ENCODE measurements around the gene LACRT.
A peak's percentile ranks its signal among the peaks of the same experiment; 100 is the strongest.

The LACRT gene

GRCh38 chr12:54602661-54603060 lies 32.0 kb downstream of the LACRT start:
- Mint-ChIP-seq H3K9me3 (no peaks in the 10 kb centered on the region), H3K27ac (no peak overlapping the region), H3K27me3 (peaks cover 13 to 20% of the 10 kb centered on the region in 2 donors), H3K4me1 (peaks cover 3 to 6% of the 10 kb centered on the region in 2 donors), H3K4me3 (no peak overlapping the region), H3K36me3 (no peaks in the 10 kb centered on the region)
- ATAC-seq (replicated peaks) (no peak), DNase-seq (no peak)

GRCh38 chr12:54601841-54602240 lies 32.9 kb downstream of the LACRT start:
- no peak overlapping the region for H3K4me3 Mint-ChIP-seq
- H3K27ac Mint-ChIP-seq = no peak overlapping the region
- peaks cover 3 to 6% of the 10 kb centered on the region in 2 donors for H3K4me1 Mint-ChIP-seq
- ATAC-seq (replicated peaks) (no peak), DNase-seq (no peak)
- no peaks in the 10 kb centered on the region for H3K36me3 Mint-ChIP-seq
- H3K9me3 Mint-ChIP-seq = no peaks in the 10 kb centered on the region
- H3K27me3 Mint-ChIP-seq = peaks cover 13 to 19% of the 10 kb centered on the region in 2 donors

- no peaks in the 10 kb centered on the region for H3K9me3 Mint-ChIP-seq
- H3K27ac Mint-ChIP-seq = no peak overlapping the region
- H3K4me1 Mint-ChIP-seq = peaks cover 3 to 11% of the 10 kb centered on the region in 2 donors
- ATAC-seq (replicated peaks) (no peak), DNase-seq (no peak)
- no peaks in the 10 kb centered on the region for H3K36me3 Mint-ChIP-seq
- H3K4me3 Mint-ChIP-seq = no peak overlapping the region
- H3K27me3 Mint-ChIP-seq = peaks cover 27 to 38% of the 10 kb centered on the region in 2 donors
These were observed 35.7 kb downstream of the LACRT start for GRCh38 chr12:54598970-54599369.

DNA sequence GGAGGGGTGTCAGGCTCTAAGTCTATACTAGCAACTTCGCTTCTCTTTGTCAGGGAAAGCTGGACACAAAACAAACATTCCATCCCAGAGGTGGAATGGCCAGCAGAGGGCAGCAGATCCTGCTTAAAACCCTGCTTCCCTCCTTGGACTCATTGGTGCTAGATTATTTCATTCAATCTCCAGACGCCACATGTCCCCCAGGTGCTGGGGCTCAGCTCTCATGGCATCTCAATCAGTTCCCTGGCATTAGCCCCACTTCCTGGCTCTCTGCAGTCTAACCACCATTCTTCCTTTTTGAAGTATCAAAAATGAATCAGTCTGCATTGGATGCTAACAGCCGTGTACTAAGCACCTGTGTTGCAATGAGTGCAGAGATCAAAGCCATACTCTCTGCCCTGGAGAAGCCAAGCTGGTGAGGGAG lies 38.2 kb downstream of the LACRT start:
- Mint-ChIP-seq H3K27me3 (peaks cover 31 to 50% of the 10 kb centered on the region in 2 donors), H3K27ac (no peak overlapping the region), H3K4me3 (no peak overlapping the region), H3K4me1 (peaks cover 0 to 6% of the 10 kb centered on the region in 2 donors), H3K9me3 (no peaks in the 10 kb centered on the region), H3K36me3 (no peaks in the 10 kb centered on the region)
- peak; percentile 39 to 45 for ATAC-seq (replicated peaks)
- no peak for DNase-seq

DNA sequence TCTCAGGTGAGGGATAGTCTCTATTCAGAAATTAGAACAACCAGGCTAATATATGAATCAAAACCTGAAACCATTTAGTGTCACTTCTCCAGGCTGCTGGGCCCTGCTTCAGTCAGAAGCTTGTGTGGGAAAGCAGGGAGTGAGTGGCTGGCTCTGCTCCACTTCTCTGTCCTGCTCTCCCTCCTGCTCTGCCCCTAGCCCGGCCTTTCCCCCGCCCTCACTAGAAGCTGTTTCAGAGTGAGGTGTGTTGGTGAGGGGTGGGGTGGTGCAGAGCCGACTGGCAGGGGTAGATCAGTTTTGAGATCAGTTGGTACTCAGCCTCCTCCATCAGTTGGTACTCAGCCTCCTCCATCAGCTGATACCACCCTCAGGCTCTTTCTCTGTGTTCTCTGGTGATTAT lies 39.2 kb downstream of the LACRT start:
- DNase-seq (no peak), ATAC-seq (replicated peaks) (no peak)
- Mint-ChIP-seq H3K27me3 (peaks cover 40 to 60% of the 10 kb centered on the region in 2 donors), H3K36me3 (no peaks in the 10 kb centered on the region), H3K4me1 (peaks cover 0 to 6% of the 10 kb centered on the region in 2 donors), H3K4me3 (no peak overlapping the region), H3K27ac (no peak overlapping the region), H3K9me3 (no peaks in the 10 kb centered on the region)

DNA sequence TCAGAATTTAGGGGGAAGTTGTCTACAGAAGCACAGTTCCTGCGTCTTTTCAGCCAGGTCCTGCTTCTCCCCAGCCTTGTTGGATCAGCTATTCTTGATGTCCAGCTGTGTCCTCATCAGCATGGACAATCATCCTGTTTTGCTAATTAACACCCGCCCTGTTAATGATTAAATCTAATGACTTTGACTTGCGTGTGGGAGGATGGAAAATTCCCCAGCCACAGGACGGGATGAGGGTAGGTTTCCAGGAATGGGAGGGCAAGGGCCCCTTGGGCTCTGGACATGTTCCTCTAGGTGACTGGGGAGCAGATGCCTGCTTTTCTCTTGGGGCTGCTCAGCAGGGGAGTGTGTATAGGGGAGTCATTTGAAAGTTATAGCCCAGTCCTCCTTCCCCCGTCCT lies 41.0 kb downstream of the LACRT start:
- Mint-ChIP-seq H3K4me3 (no peak overlapping the region), H3K27ac (no peak overlapping the region), H3K9me3 (no peaks in the 10 kb centered on the region), H3K4me1 (peaks cover 4 to 14% of the 10 kb centered on the region in 2 donors), H3K27me3 (peaks cover 50 to 65% of the 10 kb centered on the region in 2 donors), H3K36me3 (no peaks in the 10 kb centered on the region)
- DNase-seq (no peak), ATAC-seq (replicated peaks) (no peak)

GRCh38 chr12:54593135-54593534 lies 41.6 kb downstream of the LACRT start:
- DNase-seq = no peak
- Mint-ChIP-seq H3K9me3 (no peaks in the 10 kb centered on the region), H3K4me1 (peaks cover 4 to 16% of the 10 kb centered on the region in 2 donors), H3K27me3 (peaks cover 52 to 68% of the 10 kb centered on the region in 2 donors), H3K36me3 (no peaks in the 10 kb centered on the region), H3K4me3 (no peak overlapping the region), H3K27ac (no peak overlapping the region)
- ATAC-seq (replicated peaks) = no peak

GRCh38 chr12:54592316-54592715 lies 42.4 kb downstream of the LACRT start:
- Mint-ChIP-seq H3K9me3 (no peaks in the 10 kb centered on the region), H3K36me3 (no peaks in the 10 kb centered on the region), H3K4me3 (no peak overlapping the region), H3K4me1 (peaks cover 4 to 16% of the 10 kb centered on the region in 2 donors), H3K27ac (no peak overlapping the region), H3K27me3 (peaks cover 58 to 75% of the 10 kb centered on the region in 2 donors)
- ATAC-seq (replicated peaks) = no peak
- DNase-seq = no peak

DNA sequence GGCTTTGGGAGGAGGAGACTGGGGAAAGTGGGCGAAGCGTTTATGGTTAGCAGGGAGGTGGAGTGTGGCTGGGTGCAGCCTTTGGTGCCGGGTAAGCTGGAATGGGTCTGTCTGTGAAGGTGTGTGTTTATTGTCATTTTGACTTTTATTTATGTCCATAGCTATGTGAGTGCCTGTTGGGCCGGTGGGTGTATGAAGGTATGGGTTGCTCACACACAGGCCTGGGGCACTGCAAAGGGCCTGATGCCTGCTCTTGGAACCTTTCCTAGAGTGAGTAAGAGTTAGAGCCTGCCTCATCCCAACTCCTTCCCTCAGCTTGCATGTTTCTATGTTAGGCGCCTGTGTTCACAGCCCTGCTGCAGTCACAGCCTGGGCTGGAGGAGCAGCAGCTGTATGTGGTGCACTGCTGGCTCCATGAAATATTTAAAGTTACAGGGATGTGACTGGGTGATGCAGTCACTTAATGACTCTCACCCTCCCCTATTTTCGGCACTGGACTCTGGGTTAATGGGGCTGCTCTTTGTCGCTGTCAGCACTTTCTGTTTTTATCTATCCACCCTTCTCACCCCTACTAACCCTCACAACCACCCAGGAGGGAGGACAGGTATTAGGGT lies 43.6 kb downstream of the LACRT start:
- no peak for ATAC-seq (replicated peaks)
- Mint-ChIP-seq H3K9me3 (no peaks in the 10 kb centered on the region), H3K27me3 (peaks cover 56 to 73% of the 10 kb centered on the region in 2 donors), H3K4me3 (no peak overlapping the region), H3K36me3 (no peaks in the 10 kb centered on the region), H3K27ac (no peak overlapping the region), H3K4me1 (peaks cover 4 to 11% of the 10 kb centered on the region in 2 donors)
- no peak for DNase-seq

- Mint-ChIP-seq H3K36me3 (no peaks in the 10 kb centered on the region), H3K4me3 (no peak overlapping the region), H3K27me3 (peaks cover 63 to 78% of the 10 kb centered on the region in 2 donors), H3K4me1 (peaks cover 4 to 11% of the 10 kb centered on the region in 2 donors), H3K9me3 (no peaks in the 10 kb centered on the region), H3K27ac (no peak overlapping the region)
- DNase-seq (no peak), ATAC-seq (replicated peaks) (no peak)
These were observed 44.7 kb downstream of the LACRT start for GRCh38 chr12:54589964-54590363.

DNA sequence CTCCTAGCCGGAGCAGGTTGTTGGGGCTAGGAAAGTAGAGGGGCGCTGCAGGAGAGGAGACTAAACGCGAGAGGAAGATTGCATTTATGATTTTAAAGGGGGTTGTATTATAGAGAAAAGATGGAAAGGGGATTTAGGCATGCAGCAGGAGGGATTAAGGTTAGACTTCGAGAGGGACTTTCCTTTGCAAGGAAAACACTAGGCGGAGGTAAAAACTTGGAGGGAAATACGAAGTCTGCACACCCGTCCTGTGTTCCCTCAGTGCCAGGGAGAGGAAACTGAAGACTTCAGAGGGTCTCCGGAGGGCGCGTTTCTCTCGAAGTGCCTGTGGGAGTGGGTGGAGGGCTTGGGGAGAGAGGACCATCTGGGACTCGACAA lies 45.8 kb downstream of the LACRT start:
- H3K4me1 Mint-ChIP-seq = peaks cover 4 to 11% of the 10 kb centered on the region in 2 donors
- DNase-seq (no peak), ATAC-seq (replicated peaks) (no peak)
- H3K27me3 Mint-ChIP-seq = peaks cover 68 to 84% of the 10 kb centered on the region in 2 donors
- H3K36me3 Mint-ChIP-seq = no peaks in the 10 kb centered on the region
- no peak overlapping the region for H3K27ac Mint-ChIP-seq
- no peaks in the 10 kb centered on the region for H3K9me3 Mint-ChIP-seq
- peak overlapping the region; percentile 1 to 50 for H3K4me3 Mint-ChIP-seq

DNA sequence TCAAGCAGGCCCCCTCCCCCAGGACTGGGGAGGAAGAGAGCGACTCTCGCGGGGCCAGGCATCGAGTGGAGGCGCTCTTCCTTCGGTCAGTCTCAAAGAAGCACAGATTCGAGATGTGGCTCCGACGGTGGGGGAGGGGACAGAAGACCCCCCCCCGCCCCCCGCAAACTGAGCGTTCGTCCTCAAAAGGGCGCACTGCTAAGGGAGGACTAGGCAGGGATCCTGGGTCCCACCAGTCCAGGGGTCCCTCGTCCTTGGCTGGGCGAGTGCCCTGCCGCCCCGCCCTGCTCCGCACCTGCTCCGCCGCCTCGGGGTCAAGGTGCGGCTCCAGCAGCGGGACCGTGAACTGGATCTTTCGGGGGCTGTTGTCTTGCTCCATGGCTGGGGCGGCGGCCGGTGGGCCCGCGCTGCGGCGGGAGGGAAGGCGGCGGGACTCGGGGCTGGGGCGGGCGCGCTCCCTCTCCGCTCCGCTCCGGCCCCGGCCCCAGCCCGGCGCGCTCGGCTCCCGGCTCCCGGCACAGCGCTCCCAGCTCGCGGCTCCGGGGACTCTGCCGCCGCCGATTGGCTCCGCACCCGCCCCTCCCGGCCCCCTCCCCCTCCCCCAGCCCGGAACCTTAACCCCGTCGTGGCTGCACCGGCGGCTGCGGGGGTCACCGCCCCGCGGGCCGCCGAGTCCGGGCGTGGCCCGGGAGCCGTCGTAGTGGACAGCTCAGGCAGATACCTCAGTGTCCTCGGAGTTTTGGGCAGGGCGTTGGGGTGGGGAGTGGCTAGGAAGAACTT lies 46.4 kb downstream of the LACRT start, which contains the start of gene PPP1R1A:
TSS of gene PPP1R1A (minus strand) at position 550 of the 780 bp plus-strand sequence. CDS start at position 379, 171 bp downstream.
- Mint-ChIP-seq H3K4me3 (peak within 1 kb of the TSS; percentile 49 to 51), H3K27ac (no peak within 1 kb of the TSS), H3K4me1 (peaks cover 4 to 11% of the 10 kb centered on the region in 2 donors), H3K9me3 (no peaks in the 10 kb centered on the region), H3K36me3 (no peaks in the 10 kb centered on the region), H3K27me3 (peaks cover 74 to 88% of the 10 kb centered on the region in 2 donors)
- peak in 1 of 2 donors; percentile 26 for ATAC-seq (replicated peaks)
- no peak for DNase-seq

DNA sequence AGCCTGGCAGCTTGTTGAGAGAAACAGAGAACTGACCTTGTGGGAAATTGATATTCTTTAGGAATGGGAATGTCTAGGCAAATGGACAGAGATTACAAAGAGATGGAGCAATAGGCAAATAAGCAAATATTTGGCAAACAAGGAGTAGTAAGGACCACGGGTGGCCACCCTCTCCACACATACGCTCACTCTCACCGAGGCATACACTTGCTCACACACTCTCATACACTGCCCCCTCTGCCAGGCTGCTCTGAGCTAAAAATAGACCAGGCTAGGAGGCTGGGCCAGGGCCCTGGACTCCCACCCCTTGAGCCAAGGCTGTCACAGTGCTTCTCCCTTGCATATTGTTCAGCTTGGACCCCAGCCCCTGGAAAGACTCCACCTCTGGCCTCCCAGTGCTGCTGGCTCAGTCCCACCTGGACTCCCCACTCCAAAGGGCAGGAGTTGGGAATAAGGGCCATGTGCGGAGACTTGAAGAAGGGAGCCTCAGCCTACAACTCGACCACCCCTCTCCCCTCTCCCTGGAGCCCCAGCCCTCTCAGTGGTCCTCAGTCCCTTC lies 47.3 kb downstream of the LACRT start:
- Mint-ChIP-seq H3K36me3 (no peaks in the 10 kb centered on the region), H3K4me3 (peak overlapping the region in 1 of 2 donors; percentile 6), H3K27ac (no peak overlapping the region), H3K9me3 (no peaks in the 10 kb centered on the region), H3K4me1 (peaks cover 4 to 11% of the 10 kb centered on the region in 2 donors), H3K27me3 (peaks cover 75 to 87% of the 10 kb centered on the region in 2 donors)
- no peak for DNase-seq
- ATAC-seq (replicated peaks) = peak in 1 of 2 donors; percentile 25

DNA sequence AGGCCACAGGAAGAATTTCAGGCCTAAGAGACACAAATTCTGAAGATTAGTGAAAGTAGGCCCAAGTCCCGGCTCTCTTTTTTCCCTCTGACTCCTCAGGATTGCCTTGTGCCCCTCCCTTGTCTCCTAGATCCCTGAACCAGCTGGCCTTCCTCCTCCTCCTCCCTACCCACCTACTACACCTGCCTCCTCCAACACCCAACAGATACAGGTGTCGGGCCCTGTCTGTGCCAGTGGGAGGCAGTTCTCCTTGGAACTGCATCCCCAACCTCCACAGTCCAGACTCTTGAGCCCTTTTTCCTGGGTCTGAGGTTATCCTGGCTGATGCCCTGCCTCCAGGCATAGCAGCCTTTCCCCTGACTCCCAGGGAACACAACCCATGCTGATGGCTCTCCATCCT lies 48.1 kb downstream of the LACRT start:
- Mint-ChIP-seq H3K36me3 (no peaks in the 10 kb centered on the region), H3K4me1 (peaks cover 4 to 11% of the 10 kb centered on the region in 2 donors), H3K9me3 (no peaks in the 10 kb centered on the region), H3K4me3 (no peak overlapping the region), H3K27me3 (peaks cover 72 to 79% of the 10 kb centered on the region in 2 donors), H3K27ac (no peak overlapping the region)
- ATAC-seq (replicated peaks) (no peak), DNase-seq (no peak)

Measured in stimulated activated naive B cell treated with anti-CD40 and anti-IgM and Interleukin-4, amounts not matched to agents 10 μg/mL and 1 μg/mL and 100 μg/mL, for 72 hours (primary cell).